ENCODE measurements around the gene ZMAT5. TPM values are rescaled to one million over a fixed set of nuclear protein-coding genes. Genes with fewer than 3 reads are reported as not detected.

The ZMAT5 gene
- polyA plus RNA-seq, 2 of the 4 experiments (the other 2 are of a cell fraction): 13.0 to 13.3 TPM

DNA sequence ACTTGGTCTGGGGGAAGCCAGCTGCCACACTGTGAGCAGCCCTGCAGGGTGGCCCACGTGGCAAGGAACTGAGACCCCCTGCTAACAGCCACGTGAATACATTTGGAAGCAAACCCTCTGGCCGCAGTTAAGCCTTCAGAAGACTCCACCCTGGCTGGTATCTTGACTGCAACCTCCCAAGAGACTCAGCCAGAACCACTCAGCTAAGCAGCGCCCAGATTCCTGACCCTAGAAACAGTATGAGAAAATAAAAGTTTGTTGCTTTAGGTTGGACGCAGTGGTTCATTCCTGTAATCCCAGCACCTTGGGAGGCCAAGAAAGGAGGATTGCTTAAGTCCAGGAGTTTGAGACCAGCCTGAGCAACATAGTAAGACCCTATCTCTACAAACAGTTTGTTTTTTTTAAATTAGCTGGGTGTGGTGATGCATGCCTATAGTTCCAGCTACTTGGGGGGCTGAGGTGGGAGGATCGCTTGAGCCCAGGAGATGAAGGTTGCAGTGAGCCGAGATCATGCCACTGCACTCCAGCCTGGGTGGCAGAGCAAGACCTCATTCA lies 8.7 kb downstream of the ZMAT5 start:
- peaks cover 7% of the 10 kb centered on the region; the same call in 1 of the 3 replicates for H3K4me1 ChIP-seq
- ATAC-seq: no peak
- POLR2A ChIA-PET: no interaction called here
- no peak overlapping the region for H3K27ac ChIP-seq
- TF ChIP-seq KDM1A (IDR thresholded peaks at IDR 0.05; ENCODE audit: low read depth): no peak
- TF ChIP-seq BHLHE40 (IDR thresholded peaks at IDR 0.05; ENCODE audit: low read depth, low read length): no peak
- TF ChIP-seq NPAS2 (CRISPR knock-in tag; IDR thresholded peaks at IDR 0.05; ENCODE audit: borderline replicate concordance): no peak
- TF ChIP-seq POLR2A (IDR thresholded peaks at IDR 0.05; ENCODE audit: low read length): no peak
- TF ChIP-seq ZFP36 (IDR thresholded peaks at IDR 0.05; ENCODE audit: borderline replicate concordance, partially characterized antibody): no peak
- no peak for TF ChIP-seq CBX8 (IDR thresholded peaks at IDR 0.05)
- TF ChIP-seq CEBPB (IDR thresholded peaks at IDR 0.05): no peak
- no peak for TF ChIP-seq FOSL2 (IDR thresholded peaks at IDR 0.05)
- TF ChIP-seq FOSL2 (CRISPR knock-in tag; IDR thresholded peaks at IDR 0.05): no peak
- TF ChIP-seq ATOH8 (CRISPR knock-in tag; IDR thresholded peaks at IDR 0.05; ENCODE audit: low read depth): no peak
- TF ChIP-seq, protein P1, sequence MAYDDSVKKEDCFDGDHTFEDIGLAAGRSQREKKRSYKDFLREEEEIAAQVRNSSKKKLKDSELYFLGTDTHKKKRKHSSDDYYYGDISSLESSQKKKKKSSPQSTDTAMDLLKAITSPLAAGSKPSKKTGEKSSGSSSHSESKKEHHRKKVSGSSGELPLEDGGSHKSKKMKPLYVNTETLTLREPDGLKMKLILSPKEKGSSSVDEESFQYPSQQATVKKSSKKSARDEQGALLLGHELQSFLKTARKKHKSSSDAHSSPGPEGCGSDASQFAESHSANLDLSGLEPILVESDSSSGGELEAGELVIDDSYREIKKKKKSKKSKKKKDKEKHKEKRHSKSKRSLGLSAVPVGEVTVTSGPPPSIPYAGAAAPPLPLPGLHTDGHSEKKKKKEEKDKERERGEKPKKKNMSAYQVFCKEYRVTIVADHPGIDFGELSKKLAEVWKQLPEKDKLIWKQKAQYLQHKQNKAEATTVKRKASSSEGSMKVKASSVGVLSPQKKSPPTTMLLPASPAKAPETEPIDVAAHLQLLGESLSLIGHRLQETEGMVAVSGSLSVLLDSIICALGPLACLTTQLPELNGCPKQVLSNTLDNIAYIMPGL (CRISPR knock-in tag; IDR thresholded peaks at IDR 0.05; ENCODE audit: borderline replicate concordance): no peak
- no peak for TF ChIP-seq RARB (CRISPR knock-in tag; IDR thresholded peaks at IDR 0.05)
- FAIRE-seq: no peak
- H3K4me2 ChIP-seq: no peak overlapping the region
- H3K9me3 ChIP-seq: no peaks in the 10 kb centered on the region
- CTCF ChIA-PET: interaction anchor here (0.6 to 1.1 kb wide), 3 partner anchors 14 to 341 kb away, joined by 3 read pairs; no protein-coding TSS in a partner anchor
- DNase-seq (ENCODE audit: low read depth in 1 of 2, low spot score in 1 of 2): no peak
- H3K4me3 ChIP-seq: no peak overlapping the region
- 81% methylated on average over 7 of the region's 7 CpGs for WGBS (ENCODE audit: missing lambda C conversion rate)

DNA sequence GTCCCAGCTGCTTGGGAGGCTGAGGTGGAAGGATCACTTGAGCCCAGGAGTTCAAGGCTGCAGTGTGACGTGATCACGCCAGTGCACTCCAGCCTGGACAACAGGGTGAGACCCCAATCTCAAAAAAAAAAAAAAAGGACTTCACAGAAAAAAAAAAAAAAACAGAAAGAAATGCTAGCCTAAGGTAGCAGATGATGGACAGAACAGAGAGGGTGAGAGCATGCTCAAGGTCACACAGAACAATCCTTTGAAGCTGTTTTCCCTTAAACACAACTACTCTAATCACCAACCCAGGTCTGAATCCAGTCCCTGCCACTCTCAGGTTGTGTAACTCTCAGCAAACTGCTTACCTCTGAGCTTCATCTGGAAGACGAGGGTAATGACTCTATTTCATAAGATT lies 9.7 kb downstream of the ZMAT5 start:
- H3K4me3 ChIP-seq: no peak overlapping the region
- 0 out of 3 replicates have a peak, but pooled peaks cover 1% of the 10 kb centered on the region for H3K4me1 ChIP-seq
- no peak for DNase-seq (ENCODE audit: low read depth in 1 of 2, low spot score in 1 of 2)
- H3K9me3 ChIP-seq: no peaks in the 10 kb centered on the region
- no peak for ATAC-seq
- TF ChIP-seq CEBPB (IDR thresholded peaks at IDR 0.05): no peak
- TF ChIP-seq NPAS2 (CRISPR knock-in tag; IDR thresholded peaks at IDR 0.05; ENCODE audit: borderline replicate concordance): no peak
- POLR2A ChIA-PET: no interaction called here
- no peak overlapping the region for H3K27ac ChIP-seq
- WGBS (ENCODE audit: missing lambda C conversion rate): 98% methylated on average over 3 of the region's 3 CpGs
- CTCF ChIA-PET: interaction anchor here (1.0 to 1.1 kb wide), 2 partner anchors 12 to 45 kb away, joined by 3 to 5 read pairs; no protein-coding TSS in a partner anchor
- H3K4me2 ChIP-seq: no peak overlapping the region
- FAIRE-seq: no peak

GRCh38 chr22:29756341-29756740 lies 10.5 kb downstream of the ZMAT5 start:
- Histone ChIP-seq H3K4me3 (no peak overlapping the region), H3K4me1 (no peaks in the 10 kb centered on the region), H3K9me3 (no peaks in the 10 kb centered on the region), H3K4me2 (no peak overlapping the region), H3K27ac (no peak overlapping the region)
- WGBS (ENCODE audit: missing lambda C conversion rate): 78% methylated on average over 7 of the region's 7 CpGs
- POLR2A ChIA-PET: interaction anchor here (1.8 kb wide), 1 partner anchor 10 kb away, joined by 6 read pairs; the partner anchor contains the start of genes UQCR10 and ZMAT5
- no peak for FAIRE-seq
- no peak for TF ChIP-seq EHMT2 (IDR thresholded peaks at IDR 0.05; ENCODE audit: low read depth)
- no peak for TF ChIP-seq MAZ (IDR thresholded peaks at IDR 0.05; ENCODE audit: borderline replicate concordance, low read depth, low read length)
- no peak for DNase-seq (ENCODE audit: low read depth in 1 of 2, low spot score in 1 of 2)
- no peak for ATAC-seq
- CTCF ChIA-PET: interaction anchor here (2.0 kb wide), 1 partner anchor 16 kb away, joined by 5 read pairs; no protein-coding TSS in a partner anchor

- Histone ChIP-seq H3K4me3 (no peak overlapping the region), H3K27ac (no peak overlapping the region), H3K4me2 (no peak overlapping the region), H3K4me1 (no peaks in the 10 kb centered on the region), H3K9me3 (no peaks in the 10 kb centered on the region)
- ATAC-seq: no peak
- ChIA-PET CTCF (interaction anchor here (2.0 kb wide), 1 partner anchor 16 kb away, joined by 5 read pairs; no protein-coding TSS in a partner anchor), POLR2A (interaction anchor here (1.8 kb wide), 1 partner anchor 10 kb away, joined by 6 read pairs; the partner anchor contains the start of genes UQCR10 and ZMAT5)
- FAIRE-seq: no peak
- DNase-seq (ENCODE audit: low read depth in 1 of 2, low spot score in 1 of 2): no peak
- 84% methylated on average over 9 of the region's 9 CpGs for WGBS (ENCODE audit: missing lambda C conversion rate)
- TF ChIP-seq RFX5 (IDR thresholded peaks at IDR 0.05) (no peak), ATOH8 (CRISPR knock-in tag; IDR thresholded peaks at IDR 0.05; ENCODE audit: low read depth) (no peak), TFCP2L1 (CRISPR knock-in tag; IDR thresholded peaks at IDR 0.05) (no peak), CEBPB (IDR thresholded peaks at IDR 0.05) (no peak), FOXS1 (CRISPR knock-in tag; IDR thresholded peaks at IDR 0.05) (no peak), EP300 (IDR thresholded peaks at IDR 0.05) (no peak), MYC (IDR thresholded peaks at IDR 0.05; ENCODE audit: borderline replicate concordance, low read length) (no peak), PBX3 (IDR thresholded peaks at IDR 0.05) (no peak), JUN (IDR thresholded peaks at IDR 0.05) (no peak), EHMT2 (IDR thresholded peaks at IDR 0.05; ENCODE audit: low read depth) (no peak), PHF8 (IDR thresholded peaks at IDR 0.05; ENCODE audit: borderline replicate concordance, low read depth) (no peak), HOXA7 (CRISPR knock-in tag; IDR thresholded peaks at IDR 0.05) (no peak), ZC3H11A (IDR thresholded peaks at IDR 0.05) (no peak), FOSL2 (IDR thresholded peaks at IDR 0.05) (no peak), FOSL2 (CRISPR knock-in tag; IDR thresholded peaks at IDR 0.05) (no peak)
- TF ChIP-seq, protein P2, sequence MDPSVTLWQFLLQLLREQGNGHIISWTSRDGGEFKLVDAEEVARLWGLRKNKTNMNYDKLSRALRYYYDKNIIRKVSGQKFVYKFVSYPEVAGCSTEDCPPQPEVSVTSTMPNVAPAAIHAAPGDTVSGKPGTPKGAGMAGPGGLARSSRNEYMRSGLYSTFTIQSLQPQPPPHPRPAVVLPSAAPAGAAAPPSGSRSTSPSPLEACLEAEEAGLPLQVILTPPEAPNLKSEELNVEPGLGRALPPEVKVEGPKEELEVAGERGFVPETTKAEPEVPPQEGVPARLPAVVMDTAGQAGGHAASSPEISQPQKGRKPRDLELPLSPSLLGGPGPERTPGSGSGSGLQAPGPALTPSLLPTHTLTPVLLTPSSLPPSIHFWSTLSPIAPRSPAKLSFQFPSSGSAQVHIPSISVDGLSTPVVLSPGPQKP (IDR thresholded peaks at IDR 0.05; ENCODE audit: low read depth, low read length): no peak
These were observed 10.9 kb downstream of the ZMAT5 start for GRCh38 chr22:29755889-29756288.

Data from A549 (cell line).